Measurements from ENCODE around the gene STX16. TPM values are rescaled to one million over a fixed set of nuclear protein-coding genes. Genes with fewer than 3 reads are reported as not detected.

Gene STX16
- polyA plus RNA-seq, 6 donors from 2014 or later: 15.7 to 35.7 (median 20.8) TPM

GRCh38 chr20:58670102-58670501 lies 19.0 kb downstream of the STX16 start:
- Mint-ChIP-seq H3K36me3 (peaks cover 8 to 18% of the 10 kb centered on the region in 2 donors), H3K27me3 (no peaks in the 10 kb centered on the region), H3K4me3 (no peak overlapping the region), H3K9me3 (no peaks in the 10 kb centered on the region), H3K27ac (no peak overlapping the region), H3K4me1 (peaks cover 9 to 14% (median 10%) of the 10 kb centered on the region in 3 donors)
- no peak for DNase-seq
- ATAC-seq (ENCODE audit: low read depth in 2 of 2): no peak

- no peak overlapping the region for H3K27ac Mint-ChIP-seq
Observed at GRCh38 chr20:58670659-58671058, 19.6 kb downstream of the STX16 start.

GRCh38 chr20:58673119-58673518 lies 22.0 kb downstream of the STX16 start:
- H3K27me3 Mint-ChIP-seq: no peaks in the 10 kb centered on the region
- no peak overlapping the region for H3K4me3 Mint-ChIP-seq
- H3K27ac Mint-ChIP-seq: no peak overlapping the region
- peaks cover 9 to 14% (median 10%) of the 10 kb centered on the region in 3 donors for H3K4me1 Mint-ChIP-seq
- DNase-seq (no peak), ATAC-seq (ENCODE audit: low read depth in 2 of 2) (no peak)
- peaks cover 12 to 13% of the 10 kb centered on the region in 2 donors for H3K36me3 Mint-ChIP-seq
- H3K9me3 Mint-ChIP-seq: no peaks in the 10 kb centered on the region

More at GRCh38 chr20:58670659-58671058, 19.6 kb downstream of the STX16 start:
- Mint-ChIP-seq H3K4me3 (no peak overlapping the region), H3K27me3 (no peaks in the 10 kb centered on the region), H3K4me1 (peaks cover 9 to 14% (median 10%) of the 10 kb centered on the region in 3 donors), H3K36me3 (peaks cover 14 to 18% of the 10 kb centered on the region in 2 donors), H3K9me3 (no peaks in the 10 kb centered on the region)
- ATAC-seq (ENCODE audit: low read depth in 2 of 2) (no peak), DNase-seq (no peak)

- Mint-ChIP-seq H3K27ac (no peak overlapping the region), H3K4me1 (peaks cover 0 to 2% (median 2%) of the 10 kb centered on the region in 3 donors), H3K4me3 (no peak overlapping the region), H3K9me3 (no peaks in the 10 kb centered on the region), H3K36me3 (peaks cover 19 to 26% of the 10 kb centered on the region in 2 donors), H3K27me3 (no peaks in the 10 kb centered on the region)
- no peak for DNase-seq
- ATAC-seq (ENCODE audit: low read depth in 2 of 2): no peak
Observed at GRCh38 chr20:58675146-58675584, 24.1 kb downstream of the STX16 start.

GRCh38 chr20:58675641-58676040 lies 24.6 kb downstream of the STX16 start:
- Mint-ChIP-seq H3K4me1 (no peaks in the 10 kb centered on the region), H3K4me3 (no peak overlapping the region), H3K27ac (peak overlapping the region in 3 of 6 donors; percentile 20 to 80 (median 57)), H3K9me3 (no peaks in the 10 kb centered on the region), H3K27me3 (no peaks in the 10 kb centered on the region), H3K36me3 (peaks cover 18 to 27% of the 10 kb centered on the region in 2 donors)
- DNase-seq (no peak), ATAC-seq (ENCODE audit: low read depth in 2 of 2) (no peak)

GRCh38 chr20:58676161-58676560 lies 25.1 kb downstream of the STX16 start:
- ATAC-seq (ENCODE audit: low read depth in 2 of 2) (no peak), DNase-seq (no peak)
- H3K27me3 Mint-ChIP-seq: no peaks in the 10 kb centered on the region
- H3K4me1 Mint-ChIP-seq: no peaks in the 10 kb centered on the region
- peak overlapping the region in 1 of 6 donors; percentile 20 for H3K27ac Mint-ChIP-seq
- no peak overlapping the region for H3K4me3 Mint-ChIP-seq
- no peaks in the 10 kb centered on the region for H3K9me3 Mint-ChIP-seq
- peaks cover 18 to 27% of the 10 kb centered on the region in 2 donors for H3K36me3 Mint-ChIP-seq

- Mint-ChIP-seq H3K4me1 (no peaks in the 10 kb centered on the region), H3K9me3 (no peaks in the 10 kb centered on the region), H3K27me3 (no peaks in the 10 kb centered on the region), H3K4me3 (no peak overlapping the region), H3K27ac (no peak overlapping the region), H3K36me3 (peaks cover 18 to 27% of the 10 kb centered on the region in 2 donors)
- no peak for ATAC-seq (ENCODE audit: low read depth in 2 of 2)
- no peak for DNase-seq
Observed at GRCh38 chr20:58677079-58677604, 26.1 kb downstream of the STX16 start.

- H3K4me3 Mint-ChIP-seq: no peak overlapping the region
- no peaks in the 10 kb centered on the region for H3K9me3 Mint-ChIP-seq
- ATAC-seq (ENCODE audit: low read depth in 2 of 2) (no peak), DNase-seq (no peak)
- no peaks in the 10 kb centered on the region for H3K27me3 Mint-ChIP-seq
- no peak overlapping the region for H3K27ac Mint-ChIP-seq
- peaks cover 18 to 27% of the 10 kb centered on the region in 2 donors for H3K36me3 Mint-ChIP-seq
- H3K4me1 Mint-ChIP-seq: no peaks in the 10 kb centered on the region
Observed at GRCh38 chr20:58677808-58678207, 26.7 kb downstream of the STX16 start.

GRCh38 chr20:58678806-58679205 lies 27.7 kb downstream of the STX16 start:
- Mint-ChIP-seq H3K27me3 (no peaks in the 10 kb centered on the region), H3K4me3 (no peak overlapping the region), H3K36me3 (peaks cover 23 to 27% of the 10 kb centered on the region in 2 donors), H3K4me1 (no peaks in the 10 kb centered on the region), H3K27ac (no peak overlapping the region), H3K9me3 (no peaks in the 10 kb centered on the region)
- DNase-seq: no peak
- no peak for ATAC-seq (ENCODE audit: low read depth in 2 of 2)

- DNase-seq: no peak
- ATAC-seq (ENCODE audit: low read depth in 2 of 2): no peak
- no peaks in the 10 kb centered on the region for H3K27me3 Mint-ChIP-seq
- peak overlapping the region in 1 of 8 donors; percentile 47 for H3K4me3 Mint-ChIP-seq
- H3K9me3 Mint-ChIP-seq: no peaks in the 10 kb centered on the region
- no peak overlapping the region for H3K27ac Mint-ChIP-seq
- H3K36me3 Mint-ChIP-seq: peaks cover 16 to 24% of the 10 kb centered on the region in 2 donors
- no peaks in the 10 kb centered on the region for H3K4me1 Mint-ChIP-seq
Observed at GRCh38 chr20:58682656-58683531, 31.8 kb downstream of the STX16 start.

GRCh38 chr20:58684291-58684690 lies 33.2 kb downstream of the STX16 start:
- no peak overlapping the region for H3K4me3 Mint-ChIP-seq
- no peak overlapping the region for H3K27ac Mint-ChIP-seq
- no peak for ATAC-seq (ENCODE audit: low read depth in 2 of 2)
- no peaks in the 10 kb centered on the region for H3K4me1 Mint-ChIP-seq
- H3K27me3 Mint-ChIP-seq: no peaks in the 10 kb centered on the region
- H3K9me3 Mint-ChIP-seq: no peaks in the 10 kb centered on the region
- DNase-seq: no peak
- H3K36me3 Mint-ChIP-seq: peaks cover 9 to 24% of the 10 kb centered on the region in 2 donors

GRCh38 chr20:58685988-58686387 lies 34.9 kb downstream of the STX16 start:
- H3K4me3 Mint-ChIP-seq: no peak overlapping the region
- H3K9me3 Mint-ChIP-seq: no peaks in the 10 kb centered on the region
- no peaks in the 10 kb centered on the region for H3K27me3 Mint-ChIP-seq
- DNase-seq: no peak
- H3K4me1 Mint-ChIP-seq: peaks cover 0 to 3% (median 0%) of the 10 kb centered on the region in 3 donors
- H3K36me3 Mint-ChIP-seq: peaks cover 0 to 14% of the 10 kb centered on the region in 2 donors
- ATAC-seq (ENCODE audit: low read depth in 2 of 2): no peak
- H3K27ac Mint-ChIP-seq: peak overlapping the region in 1 of 6 donors; percentile 88

- peaks cover 0 to 8% of the 10 kb centered on the region in 2 donors for H3K36me3 Mint-ChIP-seq
- ATAC-seq (ENCODE audit: low read depth in 2 of 2) (no peak), DNase-seq (no peak)
- peak overlapping the region in 2 of 8 donors; percentile 24 to 55 for H3K4me3 Mint-ChIP-seq
- H3K27me3 Mint-ChIP-seq: no peaks in the 10 kb centered on the region
- H3K27ac Mint-ChIP-seq: peak overlapping the region in 1 of 6 donors; percentile 7
- no peaks in the 10 kb centered on the region for H3K9me3 Mint-ChIP-seq
- H3K4me1 Mint-ChIP-seq: peaks cover 0 to 6% (median 2%) of the 10 kb centered on the region in 3 donors
Observed at GRCh38 chr20:58688414-58688813, 37.3 kb downstream of the STX16 start.

- Mint-ChIP-seq H3K27ac (peak overlapping the region in 1 of 6 donors; percentile 7), H3K9me3 (no peaks in the 10 kb centered on the region), H3K4me1 (peaks cover 4 to 9% (median 6%) of the 10 kb centered on the region in 3 donors), H3K4me3 (no peak overlapping the region), H3K27me3 (no peaks in the 10 kb centered on the region), H3K36me3 (peaks cover 0 to 8% of the 10 kb centered on the region in 2 donors)
- DNase-seq: no peak
- ATAC-seq (ENCODE audit: low read depth in 2 of 2): no peak
Observed at GRCh38 chr20:58688840-58689239, 37.8 kb downstream of the STX16 start.
